Measurements from ENCODE around the gene VCAN.

The VCAN gene

GRCh38 chr5:83564069-83564749 lies 92.7 kb downstream of the VCAN start:
- no peak for DNase-seq (ENCODE audit: low read depth in 2 of 2)

- no peak for DNase-seq (ENCODE audit: low read depth in 2 of 2)
These were observed 96.2 kb downstream of the VCAN start for GRCh38 chr5:83567741-83568140.

- no peak for DNase-seq (ENCODE audit: low read depth in 2 of 2)
These were observed 96.6 kb downstream of the VCAN start for GRCh38 chr5:83568186-83568585.

GRCh38 chr5:83570916-83571315 lies 99.4 kb downstream of the VCAN start:
- DNase-seq (ENCODE audit: low read depth in 2 of 2), result no peak

- no peak for DNase-seq (ENCODE audit: low read depth in 2 of 2)
These were observed 100.7 kb downstream of the VCAN start for GRCh38 chr5:83572271-83572670.

- no peak for DNase-seq (ENCODE audit: low read depth in 2 of 2)
These were observed 104.8 kb downstream of the VCAN start for GRCh38 chr5:83576341-83576740.

GRCh38 chr5:83577036-83577636 lies 105.6 kb downstream of the VCAN start:
- no peak for DNase-seq (ENCODE audit: low read depth in 2 of 2)

GRCh38 chr5:83583859-83584258 lies 112.3 kb downstream of the VCAN start:
- DNase-seq (ENCODE audit: low read depth in 2 of 2), result no peak

GRCh38 chr5:83586874-83587776 lies 115.6 kb downstream of the VCAN start:
- DNase-seq (ENCODE audit: low read depth in 2 of 2), result no peak

- no peak for DNase-seq (ENCODE audit: low read depth in 2 of 2)
These were observed 118.2 kb downstream of the VCAN start for GRCh38 chr5:83589786-83590185.

- no peak for DNase-seq (ENCODE audit: low read depth in 2 of 2)
These were observed 119.4 kb downstream of the VCAN start for GRCh38 chr5:83590966-83591365.

- no peak for DNase-seq (ENCODE audit: low read depth in 2 of 2)
These were observed 123.7 kb downstream of the VCAN start for GRCh38 chr5:83595217-83595616.

GRCh38 chr5:83608122-83608521 lies 136.6 kb downstream of the VCAN start:
- no peak for DNase-seq (ENCODE audit: low read depth in 2 of 2)

- no peak for DNase-seq (ENCODE audit: low read depth in 2 of 2)
These were observed 143.3 kb downstream of the VCAN start for GRCh38 chr5:83614841-83615240.

- DNase-seq (ENCODE audit: low read depth in 2 of 2), result no peak
These were observed 156.8 kb downstream of the VCAN start for GRCh38 chr5:83628360-83628759.
